Lower leg skin (tissue), 3 donors: ENCODE results near the gene SLC7A10.

Source experiments
- CTCF ChIP-seq, 3 donors: fragments of 450-650 bp; IDR thresholded peaks; one replicate each; pipeline ENCODE4 v1.5.1; 2016; ENCODE audit warnings: antibody characterized with exemption in 3 of 3, mild to moderate bottlenecking in 3 of 3, moderate library complexity in 2 of 3
- POLR2A ChIP-seq, 2 donors: fragments of 450-650 bp; IDR thresholded peaks; one replicate each; pipeline ENCODE4 v1.6.1; 2016 to 2017; ENCODE audit warnings: antibody characterized with exemption in 2 of 2, mild to moderate bottlenecking in 1 of 2, moderate library complexity in 1 of 2

DNA sequence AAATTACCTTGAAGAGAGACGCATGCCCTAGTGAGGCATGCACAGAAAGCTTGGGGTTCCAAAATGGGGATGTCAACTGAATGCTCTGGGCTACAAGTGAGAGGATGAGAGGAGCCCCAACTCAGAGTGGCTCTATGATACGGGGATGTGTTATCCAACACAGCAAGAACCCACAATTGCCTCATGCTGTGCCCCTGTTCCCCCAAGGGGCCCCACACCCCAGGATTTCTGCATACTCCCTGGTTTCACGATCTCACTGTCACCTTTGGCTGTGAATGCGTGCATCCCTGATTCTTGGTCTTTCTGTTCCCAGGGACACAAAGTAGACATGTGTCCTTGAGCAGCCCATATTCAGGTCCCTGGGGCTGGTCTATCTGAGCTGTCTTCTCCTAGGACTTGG lies 64.4 kb downstream of the SLC7A10 start:
- TF ChIP-seq CTCF (IDR thresholded peaks at IDR 0.05) (no peak), POLR2A (IDR thresholded peaks at IDR 0.05) (no peak)
